Thyroid gland (tissue), 4 donors: ENCODE measurements around the gene BATF. TPM values are rescaled to one million over a fixed set of nuclear protein-coding genes. Genes with fewer than 3 reads are reported as not detected.

Experiments
- DNase-seq, 2 donors: peaks; one replicate each; pipeline ENCODE4 v3.0.0-alpha.2; 2019
- H3K27ac ChIP-seq, 3 donors: fragments of 200-600 bp; sonication (generic); 1 replicate in 2 of 3; 2 replicates in 1 of 3; pipeline ENCODE4 v1.5.1; 2016 to 2019; ENCODE audit warnings: mild to moderate bottlenecking in 1 of 3, moderate library complexity in 1 of 3
- H3K27me3 ChIP-seq: fragments of 200-600 bp; sonication (generic); one replicate; pipeline ENCODE4 v1.5.1; 2019
- H3K36me3 ChIP-seq, 2 donors: fragments of 200-600 bp; sonication (generic); one replicate each; pipeline ENCODE4 v1.5.1; 2016 to 2019
- H3K4me1 ChIP-seq, 2 donors: fragments of 200-600 bp; sonication (generic); one replicate each; pipeline ENCODE4 v1.5.1; 2017 to 2019
- H3K4me3 ChIP-seq, 3 donors: fragments of 200-600 bp; sonication (generic); replicated peaks in 1 of 3; 1 replicate in 2 of 3; 2 replicates in 1 of 3; pipeline ENCODE4 v1.5.1; 2016; ENCODE audit warnings: mild to moderate bottlenecking in 1 of 3
- H3K9me3 ChIP-seq: fragments of 200-600 bp; sonication (generic); one replicate; pipeline ENCODE4 v1.5.1; 2017
- POLR2A ChIP-seq, 2 donors: fragments of 450-650 bp; IDR thresholded peaks; one replicate each; pipeline ENCODE4 v1.6.1; 2017; ENCODE audit warnings: antibody characterized with exemption in 2 of 2, mild to moderate bottlenecking in 2 of 2, moderate library complexity in 1 of 2
- WGBS, 2 donors: methylation state at CpG; one replicate each; pipeline ENCODE4 v1.1.5; 2017; 5-methylcytosine and 5-hydroxymethylcytosine counted together
- intact Hi-C: fragments of 100-400 bp; cut with DNase I; formaldehyde crosslinking; loops from one replicate; pipeline ENCODE4 v1.15.1; 2023
- total RNA-seq, 4 donors: library from RNA; depleted of rRNA; stranded (reverse); fragments of >200 nt; gene quantifications; one replicate each; pipeline ENCODE4 v1.2.3, GENCODE V29; 2016
- TF ChIP-seq, protein P1 (sequence below), 6 experiments: fragments of 200-600 bp in 3 of 6; fragments of 450-650 bp in 3 of 6; sonication (generic) in 3 of 6; IDR thresholded peaks; one replicate each; pipeline ENCODE4 v1.5.1; 2016 to 2019; ENCODE audit warnings: antibody characterized with exemption in 6 of 6, mild to moderate bottlenecking in 2 of 6, inconsistent platforms in 1 of 6, moderate library complexity in 1 of 6

Gene BATF
- total RNA-seq, 4 donors from 2014 or later, result 1.6 to 6.6 (median 4.9) TPM; not detected in 1

DNA sequence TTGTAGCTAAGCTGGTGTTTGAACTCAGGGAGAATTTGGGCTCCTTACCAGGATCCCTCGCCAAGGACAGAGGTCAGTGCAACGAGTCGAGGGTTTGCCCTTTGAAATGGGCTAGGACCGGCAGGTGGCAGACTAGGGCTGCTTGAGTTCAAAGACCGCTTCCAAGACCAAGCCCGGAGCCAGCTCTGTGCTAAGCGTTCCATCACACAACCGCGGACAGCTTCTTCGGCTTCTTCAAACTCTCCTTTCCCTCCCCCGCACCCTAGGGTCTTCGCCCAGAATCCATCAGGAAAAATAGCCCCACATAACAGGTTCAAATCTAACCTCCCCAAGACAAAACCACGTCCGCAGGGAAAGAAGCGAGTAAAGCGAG, 55.4 kb downstream of the BATF start:
- Histone ChIP-seq H3K4me1 (peaks cover 19 to 27% of the 10 kb centered on the region in 2 donors), H3K27ac (peak overlapping the region; percentile 47 to 91 (median 88)), H3K36me3 (no peaks in the 10 kb centered on the region), H3K27me3 (no peaks in the 10 kb centered on the region), H3K4me3 (peak overlapping the region; percentile 3 to 36 (median 34)), H3K9me3 (no peaks in the 10 kb centered on the region)
- intact Hi-C loops, result no loop called here
- 1% methylated on average over 16 of the region's 16 CpGs for WGBS, 2 donors
- DNase-seq, result peak; percentile 91
- TF ChIP-seq, protein P1, sequence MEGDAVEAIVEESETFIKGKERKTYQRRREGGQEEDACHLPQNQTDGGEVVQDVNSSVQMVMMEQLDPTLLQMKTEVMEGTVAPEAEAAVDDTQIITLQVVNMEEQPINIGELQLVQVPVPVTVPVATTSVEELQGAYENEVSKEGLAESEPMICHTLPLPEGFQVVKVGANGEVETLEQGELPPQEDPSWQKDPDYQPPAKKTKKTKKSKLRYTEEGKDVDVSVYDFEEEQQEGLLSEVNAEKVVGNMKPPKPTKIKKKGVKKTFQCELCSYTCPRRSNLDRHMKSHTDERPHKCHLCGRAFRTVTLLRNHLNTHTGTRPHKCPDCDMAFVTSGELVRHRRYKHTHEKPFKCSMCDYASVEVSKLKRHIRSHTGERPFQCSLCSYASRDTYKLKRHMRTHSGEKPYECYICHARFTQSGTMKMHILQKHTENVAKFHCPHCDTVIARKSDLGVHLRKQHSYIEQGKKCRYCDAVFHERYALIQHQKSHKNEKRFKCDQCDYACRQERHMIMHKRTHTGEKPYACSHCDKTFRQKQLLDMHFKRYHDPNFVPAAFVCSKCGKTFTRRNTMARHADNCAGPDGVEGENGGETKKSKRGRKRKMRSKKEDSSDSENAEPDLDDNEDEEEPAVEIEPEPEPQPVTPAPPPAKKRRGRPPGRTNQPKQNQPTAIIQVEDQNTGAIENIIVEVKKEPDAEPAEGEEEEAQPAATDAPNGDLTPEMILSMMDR (IDR thresholded peaks at IDR 0.05), result peak in 5 of 6 experiments; percentile 42 to 89 (median 81)
- TF ChIP-seq POLR2A (IDR thresholded peaks at IDR 0.05), result no peak

DNA sequence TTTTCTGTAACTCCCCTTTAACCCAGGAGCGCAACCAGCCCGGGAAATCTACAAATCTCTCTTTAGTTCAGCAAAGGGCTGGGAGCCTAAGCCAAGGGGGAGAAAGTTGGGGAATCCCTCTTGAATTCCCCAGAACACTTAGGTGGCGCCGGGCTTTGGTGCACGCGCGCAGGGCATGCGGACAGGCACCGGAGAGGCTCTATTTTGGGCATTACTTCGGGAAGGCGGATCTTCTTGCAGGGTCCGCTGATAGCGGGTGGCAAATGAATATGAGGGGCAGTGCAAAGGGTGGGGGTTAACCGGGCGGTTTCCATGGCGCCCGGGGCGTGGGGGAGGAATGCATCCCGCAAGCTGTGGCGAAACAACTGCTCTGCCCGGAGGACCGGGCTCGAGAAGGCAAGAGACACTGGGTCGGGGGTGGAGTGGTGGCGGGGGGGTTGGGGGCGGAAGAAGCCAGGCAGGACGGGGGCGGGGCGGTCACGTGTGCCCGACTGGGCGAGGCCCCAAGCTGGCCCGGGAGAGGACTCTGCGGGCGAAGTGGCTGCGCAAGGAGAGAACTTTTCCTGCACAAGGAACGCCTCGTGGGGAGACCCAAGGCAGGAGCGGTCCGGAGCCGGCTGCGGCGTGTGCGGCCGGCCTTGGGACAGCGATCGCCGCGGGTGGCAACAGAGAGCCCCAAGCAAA, 56.0 kb downstream of the BATF start, which contains the start of gene FLVCR2:
Gene FLVCR2 (plus strand): TSS at position 519 of the 684 bp plus-strand sequence. CDS start 353 bp downstream, outside the sequence.
- intact Hi-C loops, result no loop called here
- DNase-seq, result peak; percentile 89
- TF ChIP-seq POLR2A (IDR thresholded peaks at IDR 0.05), result peak in 1 of 2 donors; percentile 83
- TF ChIP-seq, protein P1 (IDR thresholded peaks at IDR 0.05), result no peak
- H3K9me3 ChIP-seq, result no peaks in the 10 kb centered on the region
- WGBS, 2 donors, result 1 to 2% methylated on average over 32 to 36 of the region's 49 CpGs
- H3K27me3 ChIP-seq, result no peaks in the 10 kb centered on the region
- H3K36me3 ChIP-seq, result no peaks in the 10 kb centered on the region
- peak within 1 kb of the TSS; percentile 74 to 91 (median 88) for H3K27ac ChIP-seq
- H3K4me1 ChIP-seq, result peaks cover 19 to 27% of the 10 kb centered on the region in 2 donors
- peak within 1 kb of the TSS; percentile 34 to 52 (median 36) for H3K4me3 ChIP-seq

DNA sequence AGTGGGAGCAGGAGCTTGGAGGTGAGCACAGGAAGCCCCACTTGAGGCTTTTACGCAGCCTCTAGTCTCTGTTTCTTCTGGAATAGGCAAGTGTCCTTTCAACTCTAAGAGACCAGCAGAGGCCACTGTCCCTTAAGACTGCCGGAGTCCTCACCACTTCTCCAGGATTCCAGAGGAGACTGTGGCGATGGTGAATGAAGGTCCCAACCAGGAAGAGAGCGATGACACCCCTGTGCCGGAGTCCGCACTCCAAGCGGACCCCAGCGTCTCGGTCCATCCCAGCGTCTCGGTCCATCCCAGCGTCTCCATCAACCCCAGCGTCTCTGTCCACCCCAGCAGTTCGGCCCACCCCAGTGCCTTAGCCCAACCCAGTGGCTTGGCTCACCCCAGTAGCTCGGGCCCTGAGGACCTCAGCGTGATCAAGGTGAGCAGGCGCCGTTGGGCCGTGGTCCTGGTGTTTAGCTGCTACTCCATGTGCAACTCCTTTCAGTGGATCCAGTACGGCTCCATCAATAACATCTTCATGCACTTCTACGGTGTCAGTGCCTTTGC, 56.6 kb downstream of the BATF start:
- H3K4me1 ChIP-seq, result peaks cover 19 to 27% of the 10 kb centered on the region in 2 donors
- peak in 1 of 2 donors; percentile 58 for DNase-seq
- H3K36me3 ChIP-seq, result no peaks in the 10 kb centered on the region
- no peaks in the 10 kb centered on the region for H3K9me3 ChIP-seq
- intact Hi-C loops, result no loop called here
- TF ChIP-seq, protein P1 (IDR thresholded peaks at IDR 0.05), result peak in 4 of 6 experiments; percentile 37 to 55 (median 48)
- TF ChIP-seq POLR2A (IDR thresholded peaks at IDR 0.05), result no peak
- H3K27me3 ChIP-seq, result no peaks in the 10 kb centered on the region
- peak overlapping the region; percentile 74 to 91 (median 88) for H3K27ac ChIP-seq
- WGBS, 2 donors, result 36 to 80% methylated on average over 3 to 21 of the region's 21 CpGs
- peak overlapping the region in 2 of 3 donors; percentile 36 to 52 for H3K4me3 ChIP-seq

DNA sequence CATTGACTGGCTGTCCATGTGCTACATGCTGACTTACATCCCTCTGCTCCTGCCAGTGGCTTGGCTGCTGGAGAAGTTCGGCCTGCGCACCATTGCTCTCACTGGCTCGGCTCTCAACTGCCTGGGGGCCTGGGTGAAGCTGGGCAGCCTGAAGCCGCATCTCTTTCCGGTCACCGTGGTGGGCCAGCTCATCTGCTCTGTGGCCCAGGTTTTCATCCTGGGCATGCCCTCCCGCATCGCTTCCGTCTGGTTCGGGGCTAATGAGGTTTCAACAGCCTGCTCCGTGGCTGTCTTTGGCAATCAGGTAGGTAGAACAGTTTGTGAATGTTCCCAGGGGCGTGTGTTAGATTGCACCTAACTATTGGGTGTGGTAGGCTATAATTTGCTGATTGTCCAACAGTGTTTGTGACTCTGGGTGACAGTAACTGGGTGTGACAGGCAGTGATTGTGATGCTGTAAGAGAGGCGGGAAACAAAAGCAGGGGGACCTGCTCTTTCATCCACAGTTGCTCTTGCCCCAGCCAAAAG, 57.1 kb downstream of the BATF start:
- no peak for TF ChIP-seq POLR2A (IDR thresholded peaks at IDR 0.05)
- TF ChIP-seq, protein P1 (IDR thresholded peaks at IDR 0.05), result no peak
- Histone ChIP-seq H3K9me3 (no peaks in the 10 kb centered on the region), H3K36me3 (no peaks in the 10 kb centered on the region), H3K4me3 (peak overlapping the region in 2 of 3 donors; percentile 36 to 52), H3K27ac (peak overlapping the region in 2 of 3 donors; percentile 88 to 91), H3K27me3 (no peaks in the 10 kb centered on the region), H3K4me1 (peaks cover 19 to 27% of the 10 kb centered on the region in 2 donors)
- peak; percentile 8 for DNase-seq
- intact Hi-C loops, result no loop called here
- WGBS, 2 donors, result 90 to 95% methylated on average over 11 to 13 of the region's 13 CpGs
